C1 segment of cervical spinal cord (tissue), 14 donors: ENCODE measurements around the gene PRKAR2A.
A peak's percentile ranks its signal among the peaks of the same experiment; 100 is the strongest.
"Not testable (repeated sequence)": the region's sequence is repeated elsewhere in the genome, so short reads cannot be mapped to it uniquely, and the experiment has no call there.

ENCODE experiments used
- DNase-seq, 14 donors: peaks; one replicate each; lab custom pipeline; 2025; lab: John Stamatoyannopoulos, UW

PRKAR2A gene

GRCh38 chr3:48733752-48734518 is 113.7 kb downstream of the PRKAR2A start:
- not testable (repeated sequence) for DNase-seq

GRCh38 chr3:48727511-48727910 is 120.2 kb downstream of the PRKAR2A start:
- DNase-seq, result peak in 2 of 14 donors; percentile 17 to 85

GRCh38 chr3:48725185-48725855 is 122.4 kb downstream of the PRKAR2A start:
- DNase-seq, result not testable (repeated sequence)

- no peak for DNase-seq
Measured at GRCh38 chr3:48723725-48724124, 123.9 kb downstream of the PRKAR2A start.

- not testable (repeated sequence) for DNase-seq
Measured at GRCh38 chr3:48723293-48723692, 124.4 kb downstream of the PRKAR2A start.

- peak; percentile 65 to 99 (median 96) for DNase-seq
Measured at GRCh38 chr3:48716982-48717746, 130.5 kb downstream of the PRKAR2A start, which contains the start of gene IP6K2. Gene IP6K2, minus strand, starts transcription at chr3:48717221. Its CDS starts 21,930 bp downstream, at chr3:48695291.

GRCh38 chr3:48716508-48716981 is 131.1 kb downstream of the PRKAR2A start:
- DNase-seq, result no peak

GRCh38 chr3:48715174-48715800 is 132.4 kb downstream of the PRKAR2A start:
- peak in 1 of 14 donors; percentile 98 for DNase-seq

- DNase-seq, result no peak
Measured at GRCh38 chr3:48711727-48712126, 135.9 kb downstream of the PRKAR2A start.

- peak in 2 of 14 donors; percentile 10 to 40 for DNase-seq
Measured at GRCh38 chr3:48709051-48709461, 138.6 kb downstream of the PRKAR2A start.

- DNase-seq, result no peak
Measured at GRCh38 chr3:48708481-48708889, 139.2 kb downstream of the PRKAR2A start.

- no peak for DNase-seq
Measured at GRCh38 chr3:48707157-48707556, 140.5 kb downstream of the PRKAR2A start.

- DNase-seq, result no peak
Measured at GRCh38 chr3:48702320-48702920, 145.3 kb downstream of the PRKAR2A start.

- no peak for DNase-seq
Measured at GRCh38 chr3:48700731-48701405, 146.8 kb downstream of the PRKAR2A start.

GRCh38 chr3:48698891-48699290 is 148.8 kb downstream of the PRKAR2A start:
- no peak for DNase-seq

GRCh38 chr3:48697952-48698351 is 149.7 kb downstream of the PRKAR2A start:
- DNase-seq, result no peak

- DNase-seq, result no peak
Measured at GRCh38 chr3:48696601-48697000, 151.1 kb downstream of the PRKAR2A start.
